Muscle layer of colon (tissue), 2 donors: Measurements from ENCODE around the gene ZIC1.

Source experiments
- H3K27ac ChIP-seq: one replicate; pipeline ENCODE4 v1.7.0; 2013; ENCODE audit warnings: low read depth, mild to moderate bottlenecking, low read length, moderate library complexity
- H3K27me3 ChIP-seq, 2 donors: one replicate each; pipeline ENCODE4 v1.7.0; 2013; ENCODE audit warnings: low read length in 2 of 2, mild to moderate bottlenecking in 2 of 2; ENCODE audit not compliant: insufficient read depth in 2 of 2, control insufficient read depth in 1 of 2
- H3K36me3 ChIP-seq: one replicate; pipeline ENCODE4 v1.7.0; 2013; ENCODE audit warnings: mild to moderate bottlenecking, low read length; ENCODE audit not compliant: insufficient read depth
- H3K4me1 ChIP-seq: one replicate; pipeline ENCODE4 v1.7.0; 2013; ENCODE audit warnings: mild to moderate bottlenecking, low read length; ENCODE audit not compliant: insufficient read depth
- H3K4me3 ChIP-seq, 2 donors: one replicate each; pipeline ENCODE4 v1.7.0; 2013; ENCODE audit warnings: low read length in 2 of 2, low read depth in 1 of 2, mild to moderate bottlenecking in 1 of 2, moderate library complexity in 1 of 2
- H3K9ac ChIP-seq: one replicate; pipeline ENCODE4 v1.7.0; 2013; ENCODE audit warnings: low read length
- H3K9me3 ChIP-seq: one replicate; pipeline ENCODE4 v1.7.0; 2013; ENCODE audit warnings: mild to moderate bottlenecking, low read length
- donor health status: abdominal sarcoma.
- donor health status: Adenocarcinoma of cecum.

Gene ZIC1

DNA sequence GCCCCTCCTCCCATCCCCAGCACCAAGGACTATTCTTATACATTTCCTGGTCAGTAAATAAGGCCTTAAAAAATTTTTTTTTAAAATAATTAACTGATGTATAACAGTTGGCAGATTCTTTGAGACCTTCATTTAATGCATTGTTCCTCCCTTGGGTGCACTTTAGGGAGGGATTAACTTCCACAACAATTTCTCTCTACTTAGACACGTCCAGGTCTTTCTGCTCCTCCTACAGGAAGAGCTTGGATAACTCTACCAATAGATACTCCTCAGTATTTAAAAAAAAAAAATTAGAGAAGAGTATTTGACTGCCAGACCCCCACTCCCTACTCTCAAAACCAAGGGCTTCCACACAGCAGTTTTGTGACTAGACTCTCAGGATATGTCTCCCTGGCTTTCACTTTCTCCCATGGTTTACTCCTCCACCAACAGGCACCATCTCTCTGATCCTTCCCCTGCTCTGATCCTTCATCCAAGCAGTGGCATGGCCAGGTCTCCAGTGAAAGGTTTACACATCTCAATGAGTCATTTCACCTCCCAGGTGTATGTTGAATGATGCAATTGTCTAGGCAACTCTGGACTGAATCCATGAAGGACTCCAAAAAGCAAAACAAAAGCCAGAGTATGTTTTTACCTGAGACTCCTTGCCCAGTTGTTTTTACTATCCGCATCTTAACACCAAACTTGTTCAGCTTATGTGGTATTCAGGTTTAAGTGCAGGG lies 10.2 kb upstream of the ZIC1 start:
- H3K27me3 ChIP-seq = peaks cover 58 to 63% of the 10 kb centered on the region in 2 donors
- peaks cover 6% of the 10 kb centered on the region for H3K4me1 ChIP-seq
- no peak overlapping the region for H3K27ac ChIP-seq
- H3K9ac ChIP-seq = no peak overlapping the region
- no peaks in the 10 kb centered on the region for H3K9me3 ChIP-seq
- H3K4me3 ChIP-seq = no peak overlapping the region
- no peaks in the 10 kb centered on the region for H3K36me3 ChIP-seq

DNA sequence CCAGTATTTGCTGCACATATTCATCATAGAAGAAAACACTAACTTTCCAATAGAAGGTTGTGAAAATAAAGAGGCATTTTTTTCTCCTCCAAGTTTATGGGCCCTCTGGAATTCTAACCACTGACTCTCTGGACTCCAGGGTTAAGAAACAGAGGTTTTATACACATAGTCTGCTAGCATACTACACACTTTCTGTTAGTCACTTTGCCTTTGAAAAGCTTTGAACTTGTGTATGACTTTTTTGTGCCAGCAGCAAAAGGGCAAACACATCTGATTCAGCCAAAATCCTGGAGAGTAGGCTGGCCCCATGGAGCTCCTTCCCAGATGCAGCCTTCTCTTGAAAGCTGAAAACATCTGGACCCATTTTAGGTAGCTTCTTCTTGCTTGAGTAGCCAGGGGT lies 9.1 kb upstream of the ZIC1 start:
- Histone ChIP-seq H3K27me3 (peaks cover 57 to 63% of the 10 kb centered on the region in 2 donors), H3K36me3 (no peaks in the 10 kb centered on the region), H3K9ac (no peak overlapping the region), H3K4me1 (peaks cover 6% of the 10 kb centered on the region), H3K4me3 (no peak overlapping the region), H3K27ac (no peak overlapping the region), H3K9me3 (no peaks in the 10 kb centered on the region)

DNA sequence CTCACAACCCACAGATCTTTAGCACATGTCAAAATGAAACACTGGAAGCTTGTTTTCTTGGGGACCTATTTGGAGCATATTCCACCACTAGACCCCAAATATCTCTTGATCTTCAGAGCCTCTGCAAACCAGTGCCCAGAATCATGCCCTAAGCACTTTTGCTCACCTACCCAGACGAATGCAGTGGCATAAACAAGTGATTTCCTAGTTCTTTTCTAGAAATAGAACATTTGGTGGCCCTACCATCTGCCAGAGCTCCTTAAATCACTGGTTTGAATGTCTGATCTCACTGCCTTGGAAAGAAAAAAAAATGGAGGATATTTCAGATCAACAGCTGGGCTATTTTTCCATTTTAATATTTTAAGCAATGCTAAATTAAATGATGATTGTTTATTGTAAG lies 8.2 kb upstream of the ZIC1 start:
- H3K4me1 ChIP-seq = no peaks in the 10 kb centered on the region
- H3K27ac ChIP-seq = no peak overlapping the region
- no peak overlapping the region for H3K9ac ChIP-seq
- peaks cover 57 to 63% of the 10 kb centered on the region in 2 donors for H3K27me3 ChIP-seq
- H3K4me3 ChIP-seq = no peak overlapping the region
- no peaks in the 10 kb centered on the region for H3K36me3 ChIP-seq
- H3K9me3 ChIP-seq = no peaks in the 10 kb centered on the region

DNA sequence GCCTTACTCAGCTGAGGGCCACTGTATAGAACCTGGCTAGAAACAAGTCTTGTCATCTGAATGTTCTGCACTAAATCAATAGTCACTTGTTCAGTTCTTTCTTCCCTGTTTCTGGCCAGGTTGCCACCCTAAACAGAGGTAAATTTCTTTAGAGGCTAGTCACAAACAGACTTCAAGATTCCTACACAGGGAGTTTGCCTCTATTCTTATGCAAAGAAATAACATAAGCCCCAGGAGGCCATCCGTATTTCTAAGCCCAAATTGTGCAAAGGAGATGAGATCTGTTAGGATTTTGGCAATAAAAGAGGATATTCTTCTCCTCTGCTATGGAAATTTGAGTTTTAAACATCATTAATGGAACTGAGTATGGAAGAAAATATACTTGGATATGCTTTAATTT lies 7.7 kb upstream of the ZIC1 start:
- Histone ChIP-seq H3K36me3 (no peaks in the 10 kb centered on the region), H3K9me3 (no peaks in the 10 kb centered on the region), H3K4me3 (no peak overlapping the region), H3K4me1 (no peaks in the 10 kb centered on the region), H3K27ac (no peak overlapping the region), H3K27me3 (peaks cover 57 to 63% of the 10 kb centered on the region in 2 donors), H3K9ac (no peak overlapping the region)

DNA sequence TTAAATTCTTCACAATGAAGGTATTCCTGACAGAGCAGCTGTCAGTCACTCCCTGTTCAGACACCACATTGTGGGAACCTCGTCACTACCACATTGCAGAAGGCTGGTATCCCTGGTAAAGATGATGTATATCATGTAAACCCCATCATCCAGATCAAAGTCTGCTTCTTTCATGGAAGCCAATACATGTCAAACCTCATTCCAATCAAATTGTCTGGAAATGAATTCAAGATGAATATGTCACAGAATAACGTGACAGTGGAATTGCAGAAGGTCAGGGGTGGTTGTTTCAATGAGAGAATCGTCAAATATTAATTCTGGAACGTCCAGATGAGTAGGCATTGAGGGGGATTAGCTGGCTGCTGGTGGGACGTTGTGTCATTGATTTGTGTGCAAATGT lies 7.0 kb upstream of the ZIC1 start:
- H3K4me1 ChIP-seq = peaks cover 3% of the 10 kb centered on the region
- peaks cover 4% of the 10 kb centered on the region for H3K9me3 ChIP-seq
- peaks cover 58 to 63% of the 10 kb centered on the region in 2 donors for H3K27me3 ChIP-seq
- no peak overlapping the region for H3K27ac ChIP-seq
- no peaks in the 10 kb centered on the region for H3K36me3 ChIP-seq
- H3K4me3 ChIP-seq = no peak overlapping the region
- no peak overlapping the region for H3K9ac ChIP-seq

DNA sequence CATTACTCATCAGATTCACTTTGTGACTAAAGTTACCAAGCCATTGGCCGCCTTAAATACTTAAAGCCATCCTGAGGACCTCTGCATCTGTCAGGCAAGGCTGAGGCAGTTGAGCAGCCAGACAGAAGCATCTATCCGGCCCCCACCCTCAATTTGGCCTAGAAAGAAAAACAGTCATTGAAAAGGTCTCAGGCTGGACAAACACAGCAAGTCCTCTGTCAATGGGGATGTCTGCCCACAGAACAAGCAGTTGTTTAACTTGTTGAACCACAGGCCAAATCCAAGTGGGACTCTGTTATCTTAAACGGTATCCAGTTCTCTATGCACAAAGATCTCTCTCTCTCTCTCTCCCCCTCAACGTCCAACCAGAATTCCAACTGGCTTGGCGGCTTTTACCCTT lies 5.7 kb upstream of the ZIC1 start:
- no peaks in the 10 kb centered on the region for H3K36me3 ChIP-seq
- no peak overlapping the region for H3K4me3 ChIP-seq
- H3K9me3 ChIP-seq = peaks cover 17% of the 10 kb centered on the region
- peaks cover 11% of the 10 kb centered on the region for H3K4me1 ChIP-seq
- H3K9ac ChIP-seq = no peak overlapping the region
- H3K27me3 ChIP-seq = peaks cover 58 to 63% of the 10 kb centered on the region in 2 donors
- H3K27ac ChIP-seq = no peak overlapping the region

DNA sequence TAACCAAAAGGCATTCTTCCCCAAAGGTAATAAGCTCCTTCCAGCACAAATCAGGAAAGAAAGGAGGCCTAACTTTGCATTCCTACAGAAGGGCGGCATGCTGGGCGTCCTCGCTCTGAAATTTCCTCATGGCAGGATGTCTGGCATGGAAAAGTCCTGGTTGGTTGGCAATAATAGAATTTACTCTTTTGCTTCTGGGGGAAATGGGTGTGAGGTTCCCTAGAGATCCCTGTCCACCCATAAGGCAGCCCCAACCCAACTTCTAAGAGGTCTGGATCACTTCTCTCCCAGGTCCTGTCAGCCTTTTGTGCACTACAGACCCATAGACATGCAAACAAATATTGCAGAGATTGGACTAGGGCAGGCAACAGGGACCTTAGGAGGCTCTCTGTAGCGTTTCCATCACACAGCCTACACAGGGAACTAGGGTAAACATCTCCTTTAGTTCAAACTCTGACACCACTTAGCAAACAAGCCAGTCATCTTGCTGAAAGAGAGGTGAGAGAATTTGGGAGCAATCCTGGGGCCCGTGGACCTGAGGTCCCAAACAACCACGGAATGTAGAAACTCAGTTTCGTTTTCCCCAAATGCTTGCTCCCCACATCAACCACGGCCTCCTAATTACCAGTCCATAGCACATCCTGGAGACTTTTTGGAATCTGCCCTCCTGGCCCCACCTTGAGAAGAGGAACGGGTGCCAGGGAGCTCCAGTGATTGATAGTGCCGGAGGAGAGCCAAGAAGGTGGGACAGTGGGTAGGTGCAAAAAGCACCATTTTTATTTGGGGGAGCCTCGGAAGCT lies 5.0 kb upstream of the ZIC1 start:
- Histone ChIP-seq H3K9ac (no peak overlapping the region), H3K27me3 (peaks cover 60 to 63% of the 10 kb centered on the region in 2 donors), H3K4me1 (peaks cover 11% of the 10 kb centered on the region), H3K36me3 (no peaks in the 10 kb centered on the region), H3K9me3 (peaks cover 19% of the 10 kb centered on the region), H3K27ac (no peak overlapping the region), H3K4me3 (no peak overlapping the region)

DNA sequence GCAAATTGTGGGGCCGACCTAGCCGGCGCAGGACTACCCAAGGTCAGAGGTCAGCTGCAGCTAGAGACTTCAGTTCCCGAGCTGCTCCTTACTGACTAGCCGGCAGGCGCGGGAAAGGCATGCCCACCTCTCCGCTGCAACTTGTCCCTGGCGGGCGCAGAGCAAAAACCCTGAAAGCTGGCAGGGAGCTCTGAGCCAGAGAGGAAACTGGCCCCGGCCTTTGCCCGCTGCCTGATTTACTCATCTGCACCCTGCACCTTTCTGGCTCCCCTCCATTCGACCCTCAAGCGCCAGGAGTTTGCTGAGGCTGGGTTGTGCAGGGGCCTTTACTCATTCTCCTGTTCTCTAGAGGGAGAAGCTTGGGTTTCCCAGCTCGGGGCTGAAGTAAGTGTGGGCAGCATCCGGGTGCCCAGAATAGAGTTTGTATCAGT lies 4.3 kb upstream of the ZIC1 start:
- H3K36me3 ChIP-seq = no peaks in the 10 kb centered on the region
- H3K9ac ChIP-seq = no peak overlapping the region
- H3K4me3 ChIP-seq = no peak overlapping the region
- peaks cover 11% of the 10 kb centered on the region for H3K4me1 ChIP-seq
- no peak overlapping the region for H3K27ac ChIP-seq
- H3K27me3 ChIP-seq = peaks cover 65 to 68% of the 10 kb centered on the region in 2 donors
- peaks cover 19% of the 10 kb centered on the region for H3K9me3 ChIP-seq

DNA sequence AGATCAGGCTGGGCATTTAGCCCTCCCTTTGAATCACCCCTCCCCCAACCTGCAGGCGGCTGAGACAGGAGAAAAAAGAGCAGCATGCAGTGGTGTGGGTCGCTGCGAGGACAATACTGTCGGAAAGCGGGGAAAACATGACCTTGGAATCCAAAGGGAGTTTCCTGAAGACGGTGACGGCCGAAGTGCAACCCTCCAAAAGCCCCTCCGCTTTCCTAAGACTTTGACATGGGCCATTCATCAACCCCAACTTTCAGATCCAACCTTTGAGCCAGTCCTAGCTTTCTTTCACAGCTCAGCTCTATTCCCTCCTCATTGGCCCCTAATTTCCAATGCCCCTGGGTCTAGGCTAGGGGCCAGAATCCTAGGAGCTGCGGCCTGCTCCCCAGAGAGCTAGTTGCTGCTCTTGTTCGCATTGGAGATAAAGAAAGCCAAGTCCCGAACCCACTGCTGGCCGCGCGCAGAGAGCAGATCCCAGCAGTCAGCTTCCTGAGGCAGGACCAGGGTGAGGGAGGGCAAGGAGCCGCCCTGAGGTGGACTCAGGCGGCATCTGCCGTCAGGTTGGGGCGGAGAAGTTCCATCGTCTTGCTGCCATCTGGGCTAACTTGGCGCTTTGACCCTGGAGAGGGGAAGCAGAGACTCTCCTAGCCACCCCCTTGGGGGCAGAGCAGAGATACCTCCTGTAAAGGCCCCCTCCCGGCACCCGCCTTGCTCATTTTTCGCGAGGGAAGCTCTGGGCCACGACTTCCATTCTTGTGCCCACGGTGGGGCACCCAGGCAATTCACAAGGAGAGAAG lies 3.7 kb upstream of the ZIC1 start:
- Histone ChIP-seq H3K36me3 (no peaks in the 10 kb centered on the region), H3K4me1 (peaks cover 14% of the 10 kb centered on the region), H3K9ac (no peak overlapping the region), H3K4me3 (no peak overlapping the region), H3K27me3 (peaks cover 70 to 71% of the 10 kb centered on the region in 2 donors), H3K27ac (no peak overlapping the region), H3K9me3 (peaks cover 19% of the 10 kb centered on the region)

DNA sequence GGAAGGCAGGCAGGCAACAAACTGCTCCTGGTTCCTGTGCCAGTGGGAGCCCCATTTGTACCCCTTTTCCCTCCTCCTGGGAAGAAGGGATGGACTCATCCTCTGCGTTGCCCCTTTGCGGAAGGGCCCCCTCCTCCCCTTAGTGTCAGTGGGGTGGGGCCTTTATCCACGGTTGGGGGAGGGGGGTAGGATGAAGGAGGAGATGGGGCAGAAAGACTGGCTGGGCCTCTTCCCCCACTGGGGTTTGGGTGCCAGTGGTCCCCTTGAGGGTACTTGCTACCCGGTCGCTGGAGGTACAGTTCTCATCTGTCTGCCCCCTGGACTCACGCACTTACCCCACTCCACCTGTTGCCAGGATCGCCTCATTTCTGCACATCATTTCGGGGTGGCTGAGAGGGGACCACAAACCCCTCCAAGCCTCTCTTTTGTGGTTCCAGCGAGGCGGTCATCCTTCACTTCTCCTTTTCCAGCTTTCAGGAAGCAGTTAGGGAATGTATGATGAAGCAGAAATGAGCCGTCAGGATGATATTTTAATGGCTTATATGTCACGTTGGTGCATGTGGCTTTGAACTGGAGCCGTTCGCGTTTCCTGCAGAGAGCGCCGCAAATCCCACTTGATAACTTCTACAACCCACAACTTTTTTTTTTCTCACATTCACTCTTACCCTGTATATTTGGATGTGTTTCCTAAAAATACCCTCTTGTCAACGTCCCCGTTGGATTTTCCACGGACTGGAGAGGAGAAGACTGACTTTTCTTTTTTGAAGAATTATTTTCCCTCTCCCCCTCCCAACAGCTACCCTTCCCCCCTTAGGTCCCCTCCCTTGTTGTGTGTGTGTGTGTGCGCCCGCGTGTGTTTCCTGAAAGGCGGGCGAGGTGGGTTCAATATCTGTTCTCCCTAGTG lies 2.9 kb upstream of the ZIC1 start, which contains the start of gene ZIC4:
TSS of gene ZIC4 (minus strand) at position 516 of the 904 bp plus-strand sequence. CDS start 3,746 bp downstream, outside the sequence.
- Histone ChIP-seq H3K36me3 (no peaks in the 10 kb centered on the region), H3K4me1 (peaks cover 21% of the 10 kb centered on the region)

More for the DNA sequence above, 2.9 kb upstream of the ZIC1 start, which contains the start of gene ZIC4:
- Histone ChIP-seq H3K4me3 (no peak within 1 kb of the TSS), H3K27ac (no peak within 1 kb of the TSS), H3K27me3 (peaks cover 79% of the 10 kb centered on the region in 2 donors), H3K9ac (no peak within 1 kb of the TSS), H3K9me3 (peaks cover 19% of the 10 kb centered on the region)
